OCI-LY7 (cell line): Measurements from ENCODE around the gene SHF. TPM values are rescaled to one million over a fixed set of nuclear protein-coding genes. Genes with fewer than 3 reads are reported as not detected.

Experiments used
- BruUV-seq: library from RNA; stranded (reverse); fragments of 400-500 nt; replicated peaks from 2 replicates; lab custom pipeline; 2021; lab: Mats Ljungman, UMichigan
- CTCF ChIA-PET: fragments of 300-600 bp; sonication (Branson Sonifier 250); formaldehyde crosslinking; loops from one replicate; lab custom pipeline; 2022; ENCODE audit warnings: antibody characterized with exemption; ENCODE audit not compliant: unreplicated experiment; lab: Charles Lee
- POLR2A ChIA-PET: fragments of 300-600 bp; sonication (Branson Sonifier 250); formaldehyde crosslinking; loops from one replicate; lab custom pipeline; 2022; ENCODE audit warnings: antibody characterized with exemption; lab: Charles Lee
- DNase-seq: peaks from one replicate; pipeline ENCODE4 v3.0.0-alpha.2; 2015; ENCODE audit warnings: low spot score
- H2AFZ ChIP-seq: fragments of 200-600 bp; sonication (generic), shearing (Covaris generic); 2 replicates; pipeline ENCODE4 v1.6.1; 2014; ENCODE audit warnings: mild to moderate bottlenecking, antibody characterized with exemption, low read length, moderate library complexity
- H3K27ac ChIP-seq: fragments of 200-600 bp; sonication (generic); 2 replicates; pipeline ENCODE4 v1.5.1; 2014; ENCODE audit warnings: mixed run types, low read depth, mild to moderate bottlenecking, moderate library complexity, low read length, inconsistent platforms; ENCODE audit not compliant: poor library complexity, severe bottlenecking
- H3K36me3 ChIP-seq: fragments of 200-600 bp; sonication (generic); 2 replicates; pipeline ENCODE4 v1.6.1; 2014; ENCODE audit warnings: mild to moderate bottlenecking, antibody characterized with exemption, low read length, moderate library complexity, mixed read lengths; ENCODE audit not compliant: insufficient read depth
- H3K4me1 ChIP-seq: fragments of 200-600 bp; sonication (generic); 2 replicates; pipeline ENCODE4 v1.5.1; 2014; ENCODE audit warnings: mild to moderate bottlenecking, low read length; ENCODE audit not compliant: insufficient read depth, poor library complexity, severe bottlenecking
- H3K4me2 ChIP-seq: fragments of 200-600 bp; sonication (generic); 2 replicates; pipeline ENCODE4 v1.6.1; 2014; ENCODE audit warnings: mild to moderate bottlenecking, low read length
- H3K4me3 ChIP-seq: fragments of 200-600 bp; sonication (generic); 2 replicates; pipeline ENCODE4 v1.5.1; 2014; ENCODE audit warnings: mild to moderate bottlenecking, low read depth, low read length; ENCODE audit not compliant: poor library complexity, severe bottlenecking
- H3K79me2 ChIP-seq: fragments of 200-600 bp; sonication (generic); 2 replicates; pipeline ENCODE4 v1.6.1; 2016; ENCODE audit warnings: low read depth, mild to moderate bottlenecking, low read length, moderate library complexity, mixed read lengths; ENCODE audit not compliant: insufficient read depth
- H3K9me2 ChIP-seq: fragments of 200-600 bp; sonication (generic); 2 replicates; pipeline ENCODE4 v1.6.1; 2016; ENCODE audit warnings: mild to moderate bottlenecking, low read length, mixed read lengths; ENCODE audit not compliant: insufficient read depth
- H3K9me3 ChIP-seq: fragments of 200-600 bp; sonication (generic); 2 replicates; pipeline ENCODE4 v1.6.1; 2014; ENCODE audit warnings: mild to moderate bottlenecking, mixed run types, low read length, mixed read lengths
- H4K20me1 ChIP-seq: fragments of 200-600 bp; sonication (generic); 2 replicates; pipeline ENCODE4 v1.6.1; 2014; ENCODE audit warnings: mild to moderate bottlenecking, antibody characterized with exemption, low read length, moderate library complexity, mixed read lengths; ENCODE audit not compliant: insufficient read depth
- EZH2phosphoT487 ChIP-seq: fragments of 200-600 bp; sonication (generic); IDR thresholded peaks from 2 replicates; pipeline ENCODE4 v1.6.1; 2018; ENCODE audit warnings: low read depth, borderline replicate concordance, mild to moderate bottlenecking, mixed run types, antibody characterized with exemption, low read length, moderate library complexity, mixed read lengths
- intact Hi-C: fragments of 100-400 bp; cut with micrococcal nuclease; formaldehyde crosslinking; loops from one replicate; pipeline ENCODE4 v1.10.0; 2022; ENCODE audit not compliant: unreplicated experiment
- total RNA-seq, 2 experiments: library from RNA; depleted of rRNA in 1 of 2; stranded (reverse); fragments of >200 nt in 1 of 2; shearing (Covaris generic) in 1 of 2; gene quantifications; 2 replicates each; pipeline ENCODE4 v1.2.3, GENCODE V29; 2014 to 2022
- TF ChIP-seq, protein P1 (sequence below): fragments of 200-600 bp; sonication (generic); conservative IDR thresholded peaks from 2 replicates; pipeline ENCODE4 v1.5.1; 2014; ENCODE audit warnings: mild to moderate bottlenecking, antibody characterized with exemption, low read length, moderate library complexity, mixed read lengths

The SHF gene
- total RNA-seq, 2 experiments from 2014 or later = 2.5 to 5.7 TPM

GRCh38 chr15:45168751-45169551 is 18.8 kb downstream of the SHF start:
- no TSS peak for BruUV-seq
- H3K4me1 ChIP-seq = peaks cover 39% of the 10 kb centered on the region
- intact Hi-C loops = loop anchor here (10.0 kb wide), 1 partner anchor 446 kb away; no protein-coding TSS in a partner anchor
- ChIA-PET POLR2A (interaction anchor here (0.6 to 1.7 kb wide), 10 partner anchors 11 to 418 kb away, joined by 3 to 7 read pairs (median 4); partner anchors contain the start of gene BLOC1S6), CTCF (interaction anchor here (0.7 to 0.9 kb wide), 2 partner anchors 29 to 32 kb away, joined by 3 read pairs; no protein-coding TSS in a partner anchor)
- H3K27ac ChIP-seq = peak overlapping the region; percentile 64
- H3K9me2 ChIP-seq = no peaks in the 10 kb centered on the region
- H2AFZ ChIP-seq = peak overlapping the region; percentile 87; the same call in 1 of the 2 replicates
- no peak overlapping the region for H3K4me3 ChIP-seq
- DNase-seq = no peak
- H3K36me3 ChIP-seq = no peaks in the 10 kb centered on the region
- no peaks in the 10 kb centered on the region for H3K79me2 ChIP-seq
- no peak for TF ChIP-seq EZH2phosphoT487
- TF ChIP-seq, protein P1, sequence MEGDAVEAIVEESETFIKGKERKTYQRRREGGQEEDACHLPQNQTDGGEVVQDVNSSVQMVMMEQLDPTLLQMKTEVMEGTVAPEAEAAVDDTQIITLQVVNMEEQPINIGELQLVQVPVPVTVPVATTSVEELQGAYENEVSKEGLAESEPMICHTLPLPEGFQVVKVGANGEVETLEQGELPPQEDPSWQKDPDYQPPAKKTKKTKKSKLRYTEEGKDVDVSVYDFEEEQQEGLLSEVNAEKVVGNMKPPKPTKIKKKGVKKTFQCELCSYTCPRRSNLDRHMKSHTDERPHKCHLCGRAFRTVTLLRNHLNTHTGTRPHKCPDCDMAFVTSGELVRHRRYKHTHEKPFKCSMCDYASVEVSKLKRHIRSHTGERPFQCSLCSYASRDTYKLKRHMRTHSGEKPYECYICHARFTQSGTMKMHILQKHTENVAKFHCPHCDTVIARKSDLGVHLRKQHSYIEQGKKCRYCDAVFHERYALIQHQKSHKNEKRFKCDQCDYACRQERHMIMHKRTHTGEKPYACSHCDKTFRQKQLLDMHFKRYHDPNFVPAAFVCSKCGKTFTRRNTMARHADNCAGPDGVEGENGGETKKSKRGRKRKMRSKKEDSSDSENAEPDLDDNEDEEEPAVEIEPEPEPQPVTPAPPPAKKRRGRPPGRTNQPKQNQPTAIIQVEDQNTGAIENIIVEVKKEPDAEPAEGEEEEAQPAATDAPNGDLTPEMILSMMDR = no peak
- H3K4me2 ChIP-seq = peak overlapping the region; percentile 66
- no peaks in the 10 kb centered on the region for H3K9me3 ChIP-seq
- H4K20me1 ChIP-seq = no peaks in the 10 kb centered on the region

GRCh38 chr15:45168286-45168685 is 19.5 kb downstream of the SHF start:
- intact Hi-C loops = loop anchor here (10.0 kb wide), 1 partner anchor 447 kb away; no protein-coding TSS in a partner anchor
- Histone ChIP-seq H2AFZ (no peak overlapping the region), H3K4me3 (no peak overlapping the region), H4K20me1 (no peaks in the 10 kb centered on the region), H3K27ac (no peak overlapping the region), H3K9me2 (no peaks in the 10 kb centered on the region), H3K4me2 (peak overlapping the region; percentile 66; the same call in 1 of the 2 replicates), H3K36me3 (no peaks in the 10 kb centered on the region), H3K79me2 (no peaks in the 10 kb centered on the region), H3K9me3 (no peaks in the 10 kb centered on the region), H3K4me1 (peaks cover 39% of the 10 kb centered on the region)
- ChIA-PET POLR2A (interaction anchor here (0.6 to 1.7 kb wide), 9 partner anchors 14 to 418 kb away, joined by 3 to 6 read pairs (median 3); partner anchors contain the start of gene BLOC1S6), CTCF (interaction anchor here (0.9 kb wide), 1 partner anchor 33 kb away, joined by 3 read pairs; no protein-coding TSS in a partner anchor)
- no TSS peak for BruUV-seq
- TF ChIP-seq EZH2phosphoT487 = no peak
- TF ChIP-seq, protein P1 = no peak
- no peak for DNase-seq
